ENCODE data around the gene SAP30L. TPM values are rescaled to one million over a fixed set of nuclear protein-coding genes. Genes with fewer than 3 reads are reported as not detected.

The SAP30L gene
- total RNA-seq, 1 donor from 2014 or later, result 34.2 TPM

GRCh38 chr5:154461531-154461930 lies 15.7 kb downstream of the SAP30L start:
- no peak for DNase-seq (ENCODE audit: low spot score)

GRCh38 chr5:154464438-154464837 lies 18.6 kb downstream of the SAP30L start:
- no peak for DNase-seq (ENCODE audit: low spot score)

- no peak for DNase-seq (ENCODE audit: low spot score)
Measured at GRCh38 chr5:154465169-154465568, 19.4 kb downstream of the SAP30L start.

GRCh38 chr5:154466147-154466546 lies 20.4 kb downstream of the SAP30L start:
- no peak for DNase-seq (ENCODE audit: low spot score)

- DNase-seq (ENCODE audit: low spot score), result no peak
Measured at GRCh38 chr5:154466671-154467070, 20.9 kb downstream of the SAP30L start.

GRCh38 chr5:154467655-154468354 lies 22.0 kb downstream of the SAP30L start:
- DNase-seq (ENCODE audit: low spot score), result no peak

- DNase-seq (ENCODE audit: low spot score), result no peak
Measured at GRCh38 chr5:154470137-154470536, 24.3 kb downstream of the SAP30L start.

- no peak for DNase-seq (ENCODE audit: low spot score)
Measured at GRCh38 chr5:154470947-154471870, 25.4 kb downstream of the SAP30L start.

GRCh38 chr5:154472871-154473580 lies 27.2 kb downstream of the SAP30L start:
- DNase-seq (ENCODE audit: low spot score), result no peak

GRCh38 chr5:154473581-154474283 lies 27.9 kb downstream of the SAP30L start:
- no peak for DNase-seq (ENCODE audit: low spot score)

- DNase-seq (ENCODE audit: low spot score), result no peak
Measured at GRCh38 chr5:154474396-154475334, 28.9 kb downstream of the SAP30L start.

- DNase-seq (ENCODE audit: low spot score), result no peak
Measured at GRCh38 chr5:154475591-154476353, 30.0 kb downstream of the SAP30L start.

GRCh38 chr5:154476354-154477205 lies 30.8 kb downstream of the SAP30L start:
- no peak for DNase-seq (ENCODE audit: low spot score)

- no peak for DNase-seq (ENCODE audit: low spot score)
Measured at GRCh38 chr5:154477382-154478223, 31.8 kb downstream of the SAP30L start.

GRCh38 chr5:154478224-154478565 lies 32.4 kb downstream of the SAP30L start, which contains the start of gene HAND1:
TSS of gene HAND1 (minus strand) at chr5:154478227. CDS start at chr5:154478008, 219 bp downstream.
- DNase-seq (ENCODE audit: low spot score), result no peak

- no peak for DNase-seq (ENCODE audit: low spot score)
Measured at GRCh38 chr5:154478752-154479159, 33.0 kb downstream of the SAP30L start.
